GM18868 (cell line): ENCODE measurements around the gene TECR.
A peak's percentile ranks its signal among the peaks of the same experiment; 100 is the strongest.
"Not testable (repeated sequence)": the region's sequence is repeated elsewhere in the genome, so short reads cannot be mapped to it uniquely, and the experiment has no call there.

ENCODE experiments used
- ATAC-seq: cut with Tn5 transposase; IDR thresholded peaks from one replicate; pipeline ENCODE4 v1.9.1; 2021; ENCODE audit warnings: mild to moderate bottlenecking, moderate library complexity; ENCODE audit not compliant: unreplicated experiment

The TECR gene, protein sequence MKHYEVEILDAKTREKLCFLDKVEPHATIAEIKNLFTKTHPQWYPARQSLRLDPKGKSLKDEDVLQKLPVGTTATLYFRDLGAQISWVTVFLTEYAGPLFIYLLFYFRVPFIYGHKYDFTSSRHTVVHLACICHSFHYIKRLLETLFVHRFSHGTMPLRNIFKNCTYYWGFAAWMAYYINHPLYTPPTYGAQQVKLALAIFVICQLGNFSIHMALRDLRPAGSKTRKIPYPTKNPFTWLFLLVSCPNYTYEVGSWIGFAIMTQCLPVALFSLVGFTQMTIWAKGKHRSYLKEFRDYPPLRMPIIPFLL

DNA sequence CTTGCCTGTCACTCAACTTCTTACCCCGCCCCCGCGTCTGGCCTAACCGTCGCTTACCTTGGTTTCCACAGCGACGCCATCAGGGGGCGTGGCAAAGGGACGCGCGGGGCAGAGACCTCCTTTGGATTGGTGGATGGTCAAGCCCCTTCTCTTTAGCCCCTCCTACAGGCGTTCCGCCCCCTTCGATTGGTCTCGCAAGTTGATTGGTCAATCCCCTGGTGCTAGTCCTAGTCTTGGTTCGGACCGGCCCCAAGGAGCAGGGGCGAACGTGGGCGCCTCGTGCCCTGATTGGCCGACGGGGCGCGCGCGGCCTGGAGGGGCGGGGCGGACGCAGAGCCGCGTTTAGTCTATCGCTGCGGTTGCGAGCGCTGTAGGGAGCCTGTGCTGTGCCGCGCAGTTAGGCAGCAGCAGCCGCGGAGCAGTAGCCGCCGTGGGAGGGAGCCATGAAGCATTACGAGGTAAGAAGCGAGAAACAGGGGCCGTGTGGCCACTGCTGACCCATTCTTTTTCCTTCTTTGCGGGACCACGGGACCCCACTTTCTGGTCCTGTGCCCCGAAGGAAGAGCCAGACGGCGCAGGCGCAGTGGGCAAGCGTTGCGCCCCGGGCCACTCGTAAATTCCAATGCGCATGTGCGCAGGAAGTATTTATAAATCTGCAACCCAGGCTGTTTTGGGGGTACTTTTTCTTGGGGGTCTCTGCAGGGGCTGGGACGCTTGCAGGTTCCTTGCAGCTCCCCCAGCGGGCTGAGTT, at the start of gene TECR:
TECR (plus strand) TSS at position 341 of the 751 bp plus-strand sequence; CDS start at position 444, 103 bp downstream.
- ATAC-seq, result peak; percentile 92

DNA sequence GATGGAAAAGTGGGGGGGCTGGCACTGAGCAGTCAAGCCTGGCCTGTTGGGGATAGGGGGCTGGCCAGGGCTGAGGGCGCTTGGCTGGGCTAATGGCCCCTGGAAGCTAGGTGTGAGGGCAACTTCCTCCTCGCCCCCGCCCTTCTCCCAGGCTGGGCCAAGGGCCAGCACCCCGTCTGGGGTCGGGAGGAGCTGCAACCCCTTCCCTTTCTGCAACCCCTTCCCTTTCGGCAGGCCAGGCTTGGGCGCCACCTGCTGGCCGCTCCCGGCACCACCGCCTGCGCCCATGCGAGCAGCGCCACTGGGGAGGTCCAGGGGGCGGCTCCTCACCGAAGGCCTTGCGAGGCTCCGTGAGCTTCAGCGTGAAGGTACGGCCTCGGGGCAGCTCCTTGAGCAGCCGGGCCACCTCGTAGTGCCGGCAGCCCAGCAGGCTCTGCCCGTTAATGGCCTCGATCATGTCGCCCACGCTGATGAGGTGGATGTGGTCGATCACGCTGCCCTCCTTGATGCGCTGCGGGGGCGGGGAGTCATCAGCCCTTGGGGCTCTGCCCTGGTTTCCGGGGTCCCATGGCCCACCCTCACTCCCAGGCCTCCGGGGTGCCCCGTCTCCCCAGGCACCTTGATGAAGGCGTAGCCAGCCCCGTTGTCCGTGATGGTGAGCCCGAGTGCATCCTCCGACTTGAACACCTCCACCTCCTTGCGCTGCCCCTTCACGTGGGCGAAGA, 49.3 kb upstream of the TECR start:
- ATAC-seq, result no peak

DNA sequence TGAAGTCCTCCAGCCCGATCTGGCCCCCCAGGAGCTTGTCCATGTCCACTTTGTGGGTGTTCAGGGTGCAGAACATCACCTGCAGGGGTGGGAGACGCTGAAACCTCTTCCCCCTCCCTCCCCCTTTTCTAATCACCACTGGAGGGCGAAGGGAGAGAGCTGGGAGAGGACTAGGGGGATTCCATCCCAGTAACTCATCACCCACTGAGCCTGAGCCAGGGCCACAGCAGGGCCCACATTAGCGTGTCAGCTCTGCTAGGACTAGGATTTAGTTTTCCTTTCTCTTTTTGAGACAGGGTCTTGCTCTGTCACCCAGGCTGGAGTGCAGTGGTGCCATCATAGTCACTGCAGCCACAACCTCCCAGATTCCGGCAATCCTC, 48.7 kb upstream of the TECR start:
- ATAC-seq, result no peak

DNA sequence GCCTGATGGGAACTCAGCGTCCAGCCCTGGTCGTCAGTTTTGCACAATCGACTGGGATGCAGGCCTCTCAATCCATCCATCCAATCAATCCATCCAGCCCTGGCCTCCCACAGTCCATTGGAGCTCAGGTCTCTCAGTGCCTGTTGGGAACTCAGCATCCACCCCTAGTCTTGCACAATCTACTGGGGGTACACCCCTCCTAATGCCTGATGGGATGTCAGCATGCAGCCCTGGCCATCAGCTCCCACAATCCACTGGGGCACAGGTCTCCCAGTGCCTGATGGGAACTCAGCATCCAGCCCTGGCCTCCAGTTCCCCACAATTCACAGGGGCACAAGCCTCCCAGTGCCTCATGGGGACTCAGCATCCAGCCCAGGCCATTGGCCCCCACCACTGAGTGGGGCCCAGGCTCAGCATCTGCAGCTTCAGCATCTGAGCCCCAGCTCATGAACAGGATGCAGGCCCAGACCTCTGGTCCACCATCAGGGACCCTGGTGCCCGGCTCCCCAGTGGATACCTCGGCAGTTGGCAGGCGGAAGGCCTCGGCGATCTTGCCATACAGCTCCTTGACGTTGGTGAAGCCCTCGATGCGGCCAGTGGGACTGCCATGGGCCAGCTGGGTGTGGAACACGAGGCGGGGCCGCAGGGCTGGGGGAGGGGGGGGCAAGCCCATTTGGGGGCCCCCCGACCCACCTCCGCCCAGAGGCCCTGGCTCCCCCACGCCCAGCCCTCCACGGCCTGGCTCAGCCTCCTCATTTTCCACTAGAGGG, 47.0 kb upstream of the TECR start:
- ATAC-seq, result no peak

DNA sequence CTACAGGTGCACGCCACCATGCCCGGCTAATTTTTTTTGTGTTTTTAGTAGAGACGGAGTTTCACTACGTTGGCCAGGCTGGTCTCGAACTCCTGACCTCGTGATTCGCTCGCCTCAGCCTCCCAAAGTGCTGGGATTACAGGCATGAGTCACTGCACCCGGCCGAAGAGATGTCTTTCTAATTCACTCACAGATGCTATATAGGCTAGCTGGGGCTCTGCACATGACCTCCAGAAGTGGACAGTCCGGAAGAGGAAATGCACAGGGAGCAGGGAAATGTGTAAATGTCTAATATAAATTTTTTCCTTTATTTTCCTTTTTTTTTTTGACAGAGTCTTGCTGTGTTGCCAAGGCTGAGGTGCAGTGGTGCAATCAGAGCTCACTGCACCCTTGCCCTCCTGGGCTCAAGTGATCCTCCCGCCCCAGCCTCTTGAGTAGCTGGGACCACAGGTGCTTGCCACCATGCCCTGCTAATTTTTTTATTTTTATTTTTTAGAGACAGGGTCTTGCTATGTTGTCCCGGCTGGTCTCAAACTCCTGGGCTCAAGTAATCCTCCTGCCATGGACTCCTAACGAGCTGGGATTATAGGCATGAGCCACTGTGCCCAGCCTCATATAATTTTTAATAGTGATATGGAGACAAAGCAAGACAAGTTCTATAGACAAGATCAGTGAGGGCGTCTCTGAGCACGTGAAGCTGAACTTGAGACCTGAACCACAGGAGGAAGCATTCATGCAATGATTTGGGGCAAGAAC, 41.8 kb upstream of the TECR start:
- no peak for ATAC-seq

DNA sequence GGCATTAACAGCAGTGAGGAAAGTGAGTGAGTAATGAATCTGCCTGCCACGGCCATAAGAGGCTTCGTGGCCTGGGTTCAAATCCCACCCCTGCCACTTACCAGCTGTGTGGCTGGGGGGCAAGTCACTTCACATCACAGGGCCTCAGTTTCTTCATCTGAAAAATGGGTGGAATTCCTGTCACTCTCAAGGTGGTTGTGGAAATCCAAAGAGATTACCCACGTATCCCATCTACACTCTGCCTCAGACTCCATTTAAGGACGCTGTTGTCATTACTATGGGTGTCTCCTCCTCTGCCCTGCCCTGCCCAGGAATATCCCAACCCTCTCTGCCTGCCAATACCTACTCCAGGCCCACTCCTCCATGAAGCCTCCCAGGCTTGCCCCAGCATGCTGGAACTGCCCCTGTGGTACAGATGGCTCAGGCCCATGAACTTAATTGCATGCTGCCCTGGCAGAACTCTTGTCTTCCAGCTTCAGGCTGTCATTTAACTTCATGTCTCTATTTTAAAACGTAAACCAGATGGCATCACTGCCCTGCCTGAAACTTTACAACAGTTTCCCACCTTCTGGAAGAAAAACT, 36.5 kb upstream of the TECR start:
- no peak for ATAC-seq

DNA sequence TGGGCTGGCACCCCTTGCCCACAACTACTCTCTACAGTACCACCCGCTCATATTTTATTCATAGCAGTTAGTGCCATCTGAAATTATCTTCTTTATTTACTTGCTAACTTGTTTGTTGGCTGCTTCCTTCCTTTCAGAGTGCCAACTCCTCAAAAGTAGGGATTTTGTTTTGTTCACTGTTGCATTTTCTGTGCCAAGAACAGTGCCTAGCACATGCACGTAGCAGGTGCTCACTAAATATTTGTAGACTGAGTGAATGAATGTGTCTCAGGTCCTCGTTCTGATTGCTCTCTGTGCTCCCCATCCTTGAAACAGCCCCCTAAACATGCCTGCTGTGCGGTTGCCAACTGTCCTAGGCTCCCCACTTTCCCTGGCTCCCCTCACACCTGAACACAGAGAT, 35.0 kb upstream of the TECR start:
- ATAC-seq, result no peak

DNA sequence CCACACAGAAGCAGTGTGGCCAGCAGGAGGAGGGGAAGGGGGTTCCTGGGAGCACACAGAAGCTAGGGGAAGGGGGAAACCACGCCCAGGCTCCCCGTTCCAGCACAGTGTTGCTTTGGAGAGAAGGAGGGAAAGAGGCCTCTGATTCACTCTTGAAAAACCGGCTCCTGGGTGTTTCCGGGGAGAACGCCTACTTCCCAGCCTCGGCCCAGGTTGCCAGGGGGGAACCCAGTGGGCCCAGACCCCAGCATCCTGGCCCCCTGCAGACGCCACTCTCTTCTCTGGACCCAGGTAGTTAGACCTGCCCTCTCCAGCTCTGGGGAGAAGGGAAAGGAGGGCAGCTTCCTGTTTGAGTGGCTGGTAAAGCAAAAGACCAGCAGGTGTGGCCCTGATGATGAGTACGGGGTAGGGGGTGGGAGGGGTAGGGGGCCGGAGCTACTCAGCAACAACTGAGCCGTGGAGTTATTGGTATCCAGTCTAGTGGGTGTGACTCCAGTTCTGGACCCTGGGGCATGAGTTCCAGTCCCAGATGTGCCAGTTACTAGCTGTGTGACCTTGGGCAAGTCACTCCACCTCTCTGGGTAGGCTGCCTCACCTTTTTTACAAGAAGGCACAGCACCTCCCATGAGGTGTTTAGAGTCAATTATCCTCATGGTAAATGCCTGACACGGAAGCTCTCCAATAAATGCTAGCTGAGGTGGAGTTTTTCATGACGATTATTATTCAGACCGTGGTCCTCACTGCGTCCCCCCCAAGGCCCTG, 34.3 kb upstream of the TECR start:
- ATAC-seq, result no peak

DNA sequence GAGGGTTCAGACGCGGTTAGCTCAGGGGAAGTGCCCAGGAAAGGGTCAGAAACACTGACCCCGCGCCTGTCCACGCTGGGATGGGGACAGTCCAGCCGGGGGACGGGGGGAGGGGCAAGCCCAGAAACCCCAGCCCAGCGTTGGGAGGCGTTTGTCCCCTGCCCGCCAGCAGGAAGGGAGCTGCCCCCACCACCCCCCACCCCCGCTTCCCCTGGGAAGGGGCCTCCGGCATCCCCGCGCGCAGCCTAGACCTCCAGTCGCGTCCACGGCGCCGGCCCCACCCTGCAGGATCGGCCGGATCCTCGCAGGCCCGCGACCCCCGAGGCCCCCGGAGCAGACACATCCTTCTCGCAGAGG, 33.7 kb upstream of the TECR start:
- ATAC-seq, result no peak

DNA sequence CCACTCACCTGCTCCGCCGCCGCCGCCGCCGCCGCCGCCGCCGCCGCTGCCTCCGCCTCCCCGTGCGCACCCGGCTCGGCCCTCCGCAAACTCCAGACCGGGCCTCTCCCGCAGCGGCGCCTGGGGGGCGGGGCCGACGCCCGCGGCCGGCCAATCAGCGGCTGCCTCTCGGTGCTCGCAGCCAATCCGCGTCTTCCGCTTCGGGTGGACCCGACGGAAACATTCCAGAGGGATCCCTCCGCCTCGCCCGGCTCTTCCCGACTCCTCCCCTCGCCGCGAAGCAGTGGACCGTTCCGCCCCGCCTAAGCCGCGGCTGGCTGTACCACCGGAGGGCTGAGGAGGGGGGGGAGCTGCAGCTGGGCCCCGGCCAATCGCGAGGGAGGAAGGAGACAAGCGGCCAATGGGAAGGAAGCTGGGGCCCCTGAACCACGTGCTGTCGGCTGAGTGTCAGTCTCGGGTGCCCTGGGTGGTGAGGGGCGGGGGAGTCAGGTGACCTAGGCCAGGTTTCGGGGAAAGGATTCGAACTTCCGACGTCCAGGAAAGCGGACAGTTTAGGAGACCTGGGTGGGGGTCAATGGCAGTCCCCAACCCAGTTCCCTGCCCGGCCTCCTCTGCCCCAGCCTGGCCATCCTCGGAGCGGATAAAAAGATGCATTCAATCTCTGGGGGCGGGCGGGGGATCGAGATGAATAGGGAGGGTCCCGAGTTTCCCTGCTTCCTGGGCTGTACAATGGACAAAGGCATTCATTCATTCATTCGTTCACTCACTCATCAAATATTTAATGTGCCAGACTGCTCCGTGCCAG, 33.2 kb upstream of the TECR start, which contains the start of gene GIPC1:
GIPC1 (minus strand) TSS at position 99 of the 805 bp plus-strand sequence. CDS start 13,151 bp downstream, outside the sequence.
- peak; percentile 65 for ATAC-seq

DNA sequence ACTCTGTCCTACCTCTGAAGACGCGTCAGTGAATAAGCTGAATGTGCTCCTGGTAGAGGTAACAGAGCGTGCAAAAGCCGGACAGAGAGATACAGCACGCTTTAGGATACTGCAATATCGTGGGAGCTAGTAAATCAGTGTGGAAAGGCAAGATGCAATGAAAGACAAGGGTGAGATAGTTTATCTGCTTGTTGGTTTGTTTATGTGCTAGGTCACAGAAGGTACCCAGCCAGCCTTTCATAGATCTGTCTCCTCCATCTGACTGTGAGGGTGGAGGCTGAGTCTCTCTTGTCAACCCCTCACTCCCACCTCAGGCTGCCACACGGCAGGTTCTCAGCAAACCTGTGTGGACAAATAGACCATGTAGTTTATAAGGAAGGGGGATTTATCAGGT, 32.6 kb upstream of the TECR start:
- ATAC-seq, result no peak

DNA sequence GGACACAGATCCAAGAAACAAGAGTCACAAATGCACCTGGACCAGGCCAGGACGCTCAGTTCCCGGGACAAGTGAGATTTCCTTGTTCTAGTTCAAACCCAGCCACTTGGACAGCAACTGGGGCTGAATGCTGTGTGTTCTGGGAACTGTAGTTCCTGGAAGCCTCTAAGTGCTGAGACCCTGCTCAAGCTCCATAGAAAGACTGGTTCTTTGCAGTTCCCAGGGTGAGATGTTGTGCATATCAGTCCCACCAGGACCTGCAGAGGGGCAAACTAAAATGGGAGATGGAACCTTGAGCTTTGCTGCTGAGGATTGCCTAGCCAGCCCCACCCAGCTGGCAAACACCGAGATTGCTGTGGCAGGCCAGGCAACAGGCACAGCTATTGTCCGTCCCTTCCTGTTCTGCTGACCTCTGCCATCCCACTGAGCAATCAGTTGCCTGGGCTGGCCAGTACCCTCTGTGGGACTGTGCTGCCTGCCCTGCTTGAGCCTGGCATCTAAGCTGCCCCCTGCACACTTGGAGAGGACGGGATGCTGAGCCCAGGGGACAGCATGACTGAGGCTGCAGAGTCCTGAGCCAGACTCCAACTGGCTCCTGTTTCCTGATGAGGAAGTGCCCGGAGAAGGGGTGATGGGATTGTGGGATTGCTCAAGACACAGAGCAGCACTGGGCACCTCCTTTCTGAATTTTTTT, 32.0 kb upstream of the TECR start:
- no peak for ATAC-seq

DNA sequence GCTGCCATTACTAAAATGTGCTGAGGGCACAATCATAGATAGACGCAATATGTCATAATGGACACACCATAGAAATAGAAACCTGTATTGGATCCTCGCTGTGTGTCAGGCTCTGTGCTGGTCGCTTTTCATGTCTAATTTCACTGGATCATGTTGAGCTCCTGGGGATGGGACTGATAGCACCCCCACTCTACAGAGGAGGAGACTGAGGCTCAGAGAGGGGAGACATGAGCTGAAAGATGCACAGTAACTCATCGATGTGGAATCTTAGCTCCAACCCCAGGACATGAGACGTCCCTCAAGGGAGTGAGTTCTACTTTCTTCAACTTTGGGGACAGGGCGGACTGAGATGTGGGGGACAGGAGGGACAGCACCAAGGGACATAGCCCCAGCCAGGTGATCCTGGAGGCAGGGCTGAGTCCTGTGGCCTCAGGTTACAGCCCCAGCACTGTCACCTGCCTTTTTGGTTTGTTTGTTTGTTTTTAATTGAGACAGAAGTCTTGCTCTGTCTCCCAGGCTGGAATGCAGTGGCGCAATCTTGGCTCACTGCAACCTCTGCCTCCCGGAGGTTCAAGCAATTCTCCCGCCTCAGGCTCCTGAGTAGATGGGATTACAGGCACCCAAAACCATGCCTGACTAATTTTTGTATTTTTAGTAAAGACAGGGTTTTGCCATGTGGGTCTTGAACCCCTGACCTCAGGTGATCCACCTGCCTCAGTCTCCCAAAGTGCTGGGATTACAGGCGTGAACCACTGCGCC, 26.9 kb upstream of the TECR start:
- no peak for ATAC-seq

DNA sequence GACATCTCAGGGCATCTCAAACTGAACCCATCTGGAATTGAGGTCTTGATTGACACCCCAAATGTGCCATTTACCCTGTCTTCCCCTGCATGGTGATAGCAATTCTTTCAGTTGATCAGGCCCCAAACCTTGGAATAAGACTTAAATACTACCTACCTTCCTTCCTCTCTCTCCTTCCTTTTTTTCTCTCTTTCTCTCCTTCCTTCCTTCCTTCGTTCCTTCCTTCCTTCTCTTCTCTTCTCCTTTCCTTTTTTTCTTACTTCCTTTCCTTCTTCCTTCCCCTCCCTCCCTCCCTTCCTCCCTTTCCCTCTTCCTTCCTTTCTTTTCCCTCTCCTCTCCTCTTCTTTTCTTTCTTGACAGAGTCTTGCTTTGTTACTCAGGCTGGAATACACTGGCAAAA, 26.1 kb upstream of the TECR start:
- ATAC-seq, result no peak

DNA sequence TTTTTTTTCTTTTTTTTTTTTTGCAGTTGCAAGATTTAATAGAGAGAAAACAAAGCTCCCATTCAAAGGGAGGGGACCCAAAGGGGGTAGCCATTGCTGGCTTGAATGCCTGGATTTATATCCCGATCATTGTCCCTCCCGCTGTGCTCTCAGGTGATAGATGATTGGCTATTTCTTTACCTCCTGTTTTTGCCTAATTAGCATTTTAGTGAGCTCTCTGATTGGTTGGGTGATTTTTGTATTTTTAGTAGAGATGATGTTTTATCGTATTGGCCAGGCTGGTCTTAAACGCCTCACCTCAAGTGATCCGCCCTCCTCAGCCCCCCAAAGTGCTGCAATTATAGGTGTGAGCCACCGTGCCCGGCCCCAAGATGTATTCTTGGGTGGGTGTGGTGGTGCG, 24.8 kb upstream of the TECR start:
- not testable (repeated sequence) for ATAC-seq

DNA sequence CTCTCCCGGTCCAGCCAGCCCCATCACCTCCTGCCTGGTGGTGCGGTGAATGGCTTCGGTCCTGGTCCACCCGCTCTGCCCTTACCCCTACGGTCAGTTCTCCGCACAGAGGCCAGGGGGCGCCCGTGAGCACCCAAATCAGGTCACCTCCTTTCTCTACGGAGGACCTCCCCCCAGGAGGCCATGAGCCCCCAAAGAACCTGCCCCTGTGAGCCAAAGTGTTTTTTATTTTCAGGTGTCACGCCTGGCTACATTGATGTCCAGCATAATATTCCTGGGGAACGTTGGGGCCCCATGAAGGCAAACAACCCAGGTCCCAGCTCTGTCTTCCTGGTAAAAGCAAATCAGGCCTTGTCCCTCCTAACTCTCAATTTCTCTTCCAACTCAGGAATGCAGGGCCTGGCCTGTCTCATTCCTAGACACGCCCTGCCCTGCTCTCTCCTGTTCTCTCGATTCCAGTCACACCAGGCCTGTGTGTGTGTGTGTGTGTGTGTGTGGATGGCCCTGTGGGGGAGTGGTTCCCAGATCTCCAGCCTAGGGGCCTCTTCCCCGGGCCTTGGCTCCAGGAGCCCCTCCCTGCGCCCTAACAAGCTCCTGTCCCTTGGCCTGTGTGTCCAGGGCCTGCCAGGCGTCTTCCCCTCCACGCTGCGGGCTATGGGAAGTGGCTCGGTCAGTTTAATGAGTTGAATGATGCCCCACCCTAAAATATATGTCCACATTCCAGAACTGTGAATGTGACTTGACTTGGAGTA, 23.7 kb upstream of the TECR start:
- no peak for ATAC-seq
